T-helper 1 cell treated with Interleukin-12 subunit alpha and Interleukin-12 subunit beta and Interleukin-4 antibody, amounts not matched to agents 30 μg/mL and 1 μg/mL, for 36 hours (primary cell): Measurements from ENCODE around the gene LRRC39.

ENCODE experiments used
- H3K27ac Mint-ChIP-seq: one replicate; pipeline ENCODE4 v1.8.0; 2021; ENCODE audit warnings: mild to moderate bottlenecking, mixed read lengths
- H3K27me3 Mint-ChIP-seq: one replicate; pipeline ENCODE4 v1.8.0; 2021; ENCODE audit warnings: low read depth, mixed read lengths
- H3K36me3 Mint-ChIP-seq: one replicate; pipeline ENCODE4 v1.8.0; 2021; ENCODE audit warnings: low read depth, mixed read lengths
- H3K4me1 Mint-ChIP-seq: one replicate; pipeline ENCODE4 v1.8.0; 2021; ENCODE audit warnings: low read depth, mixed read lengths
- H3K4me3 Mint-ChIP-seq: one replicate; pipeline ENCODE4 v1.8.0; 2021; ENCODE audit warnings: mild to moderate bottlenecking, moderate library complexity, mixed read lengths
- H3K9me3 Mint-ChIP-seq: one replicate; pipeline ENCODE4 v1.8.0; 2021; ENCODE audit warnings: mixed read lengths

Gene LRRC39

DNA sequence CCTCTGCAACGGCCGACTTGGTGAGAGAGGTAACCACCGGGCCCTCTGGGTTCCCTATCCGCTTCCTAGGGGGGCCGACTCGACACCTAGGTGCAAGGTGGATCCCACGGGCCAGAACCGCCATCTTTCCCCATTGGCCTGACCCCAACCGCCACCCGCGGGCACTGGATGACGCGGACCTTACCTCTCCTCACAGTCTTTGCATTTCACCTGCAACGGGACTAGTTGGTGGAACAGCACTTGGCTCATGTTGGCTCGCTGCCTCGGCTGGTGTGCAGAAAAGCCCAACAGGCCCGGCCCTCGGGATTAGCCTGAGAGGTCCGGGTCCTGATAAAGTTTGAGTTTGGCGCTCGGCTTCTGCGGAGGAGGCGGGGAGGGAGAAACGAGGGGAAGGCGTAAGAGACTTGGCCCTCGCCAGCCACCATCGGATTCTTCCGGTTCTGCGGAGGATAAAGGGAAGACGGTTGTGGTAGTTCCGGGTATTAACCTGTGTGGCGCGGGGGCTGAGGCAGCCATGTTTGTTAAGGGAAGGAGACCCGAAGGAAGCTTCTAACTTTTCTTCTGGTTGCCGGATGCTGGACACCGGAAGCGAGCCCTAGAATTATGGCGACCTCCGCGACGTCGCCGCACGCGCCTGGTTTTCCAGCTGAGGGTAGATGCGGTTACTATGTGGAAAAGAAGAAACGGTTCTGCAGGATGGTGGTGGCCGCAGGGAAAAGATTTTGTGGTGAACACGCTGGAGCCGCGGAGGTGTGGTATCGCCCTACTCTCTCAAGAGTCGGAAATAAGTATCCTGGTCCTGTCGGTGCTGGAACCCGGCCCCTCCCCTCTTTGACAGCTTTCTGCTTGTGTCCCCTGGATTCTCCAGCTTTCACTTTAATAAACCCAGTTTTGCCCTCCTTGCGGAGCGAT is 45.2 kb downstream of the LRRC39 start, which contains the start of the genes SASS6 and TRMT13:
SASS6 (minus strand) TSS at position 365 of the 912 bp plus-strand sequence; CDS start at position 249, 116 bp downstream.
TRMT13 (plus strand) TSS at position 598 of the 912 bp plus-strand sequence; CDS start at position 604, 6 bp downstream.
- H3K36me3 Mint-ChIP-seq, result peaks cover 11% of the 10 kb centered on the region
- peak within 1 kb of the TSS; percentile 97 for H3K27ac Mint-ChIP-seq
- no peaks in the 10 kb centered on the region for H3K9me3 Mint-ChIP-seq
- H3K4me3 Mint-ChIP-seq, result peak within 1 kb of the TSS; percentile 98
- H3K4me1 Mint-ChIP-seq, result peaks cover 37% of the 10 kb centered on the region
- H3K27me3 Mint-ChIP-seq, result no peaks in the 10 kb centered on the region

DNA sequence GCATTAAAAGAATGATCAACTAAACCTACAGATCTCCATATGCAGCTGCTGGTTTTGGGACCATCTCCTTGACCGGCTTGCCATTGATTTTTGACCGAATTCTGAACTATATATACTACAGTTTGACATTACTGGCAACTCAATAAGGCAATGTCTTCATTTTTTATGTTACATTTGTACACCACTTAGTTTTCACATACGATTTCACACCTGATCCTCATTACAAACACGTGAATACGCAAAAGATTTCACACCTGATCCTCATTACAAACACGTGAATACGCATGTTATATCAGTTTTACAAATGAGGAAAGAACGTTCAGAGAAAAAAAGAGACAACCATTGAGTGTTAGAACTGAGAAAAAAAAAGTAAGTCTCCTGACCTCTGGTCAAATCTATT is 46.4 kb downstream of the LRRC39 start:
- Mint-ChIP-seq H3K36me3 (peaks cover 10% of the 10 kb centered on the region), H3K4me1 (peaks cover 40% of the 10 kb centered on the region), H3K4me3 (peak overlapping the region; percentile 98), H3K9me3 (no peaks in the 10 kb centered on the region), H3K27ac (no peak overlapping the region), H3K27me3 (no peaks in the 10 kb centered on the region)

DNA sequence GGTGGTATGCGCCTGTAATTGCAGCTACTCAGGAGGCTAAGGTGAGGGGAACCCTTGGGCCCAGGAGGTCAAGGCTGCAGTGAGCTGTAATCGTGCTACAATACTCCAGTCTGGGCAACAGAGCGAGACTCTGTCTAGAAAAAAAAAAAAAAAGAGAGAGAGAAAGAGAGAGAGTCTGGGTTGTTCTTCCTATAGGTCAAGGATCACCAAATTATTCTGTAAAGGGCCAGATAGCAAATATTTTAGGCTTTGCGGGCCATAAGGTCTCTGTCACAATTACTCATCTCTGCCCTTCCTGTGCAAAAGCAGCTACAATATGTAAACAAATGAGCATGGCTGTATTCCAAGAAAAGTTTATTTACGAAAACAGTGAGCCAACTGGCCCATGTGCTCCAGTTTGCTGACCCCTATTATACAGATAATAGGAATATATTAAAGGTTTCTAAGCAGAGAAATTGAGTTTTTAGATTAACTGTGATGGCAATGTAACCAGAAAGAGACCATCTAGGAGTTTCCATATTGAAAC is 47.4 kb downstream of the LRRC39 start:
- H3K4me1 Mint-ChIP-seq, result peaks cover 43% of the 10 kb centered on the region
- H3K4me3 Mint-ChIP-seq, result no peak overlapping the region
- H3K9me3 Mint-ChIP-seq, result no peaks in the 10 kb centered on the region
- no peaks in the 10 kb centered on the region for H3K27me3 Mint-ChIP-seq
- H3K36me3 Mint-ChIP-seq, result peaks cover 16% of the 10 kb centered on the region
- no peak overlapping the region for H3K27ac Mint-ChIP-seq

- Mint-ChIP-seq H3K9me3 (no peaks in the 10 kb centered on the region), H3K4me1 (peaks cover 27% of the 10 kb centered on the region), H3K27me3 (no peaks in the 10 kb centered on the region), H3K4me3 (no peak overlapping the region), H3K27ac (no peak overlapping the region), H3K36me3 (peaks cover 15% of the 10 kb centered on the region)
Measured at GRCh38 chr1:100127226-100127625, 50.8 kb downstream of the LRRC39 start.

GRCh38 chr1:100122177-100122576 is 55.9 kb downstream of the LRRC39 start:
- no peaks in the 10 kb centered on the region for H3K27me3 Mint-ChIP-seq
- no peak overlapping the region for H3K4me3 Mint-ChIP-seq
- H3K9me3 Mint-ChIP-seq, result no peaks in the 10 kb centered on the region
- peaks cover 17% of the 10 kb centered on the region for H3K36me3 Mint-ChIP-seq
- no peak overlapping the region for H3K27ac Mint-ChIP-seq
- H3K4me1 Mint-ChIP-seq, result peaks cover 3% of the 10 kb centered on the region

DNA sequence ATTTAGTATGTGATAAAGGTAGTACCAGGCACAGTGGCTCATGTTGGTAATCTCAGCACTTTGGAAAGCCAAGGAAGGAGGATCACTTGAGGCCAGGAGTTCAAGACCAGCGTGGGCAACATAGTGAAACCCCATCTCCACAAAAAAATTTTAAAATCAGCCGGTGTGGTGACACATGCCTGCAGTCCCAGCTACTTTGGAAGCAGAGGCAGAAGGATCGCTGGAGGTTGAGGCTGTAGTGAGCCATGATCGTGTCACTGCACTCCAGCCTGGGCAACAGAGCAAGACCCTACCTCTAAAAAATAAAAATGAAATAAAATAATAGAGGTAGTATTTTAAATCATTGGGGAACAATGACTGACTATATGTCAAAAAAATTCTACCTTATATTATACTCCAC is 62.5 kb downstream of the LRRC39 start:
- no peaks in the 10 kb centered on the region for H3K9me3 Mint-ChIP-seq
- peaks cover 9% of the 10 kb centered on the region for H3K36me3 Mint-ChIP-seq
- no peak overlapping the region for H3K27ac Mint-ChIP-seq
- H3K4me3 Mint-ChIP-seq, result no peak overlapping the region
- no peaks in the 10 kb centered on the region for H3K27me3 Mint-ChIP-seq
- no peaks in the 10 kb centered on the region for H3K4me1 Mint-ChIP-seq

DNA sequence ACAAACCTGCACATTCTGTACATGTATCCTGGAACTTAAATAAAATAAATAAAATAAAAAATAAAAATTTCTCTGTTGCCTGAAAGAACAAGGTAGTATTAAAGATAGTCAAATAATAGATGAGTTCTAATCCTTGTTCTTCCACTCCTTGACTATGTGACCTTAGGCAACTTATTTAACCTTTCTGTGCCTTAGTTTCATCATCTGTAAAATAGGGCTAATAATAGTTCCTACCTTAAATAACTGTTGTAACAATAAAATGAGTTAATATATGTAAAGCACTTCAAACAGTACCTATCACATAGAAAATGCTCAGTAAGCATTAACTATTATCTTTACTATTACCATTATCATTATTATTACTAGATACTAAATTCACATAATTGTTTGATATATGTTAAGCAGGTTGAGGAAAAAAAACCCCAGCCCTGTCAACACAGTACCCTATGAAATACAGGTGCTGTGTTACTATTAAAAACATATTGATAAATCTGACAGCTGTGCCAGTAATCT is 68.4 kb downstream of the LRRC39 start:
- H3K27ac Mint-ChIP-seq, result no peak overlapping the region
- H3K27me3 Mint-ChIP-seq, result no peaks in the 10 kb centered on the region
- peaks cover 10% of the 10 kb centered on the region for H3K36me3 Mint-ChIP-seq
- H3K4me1 Mint-ChIP-seq, result peaks cover 3% of the 10 kb centered on the region
- no peaks in the 10 kb centered on the region for H3K9me3 Mint-ChIP-seq
- H3K4me3 Mint-ChIP-seq, result no peak overlapping the region

DNA sequence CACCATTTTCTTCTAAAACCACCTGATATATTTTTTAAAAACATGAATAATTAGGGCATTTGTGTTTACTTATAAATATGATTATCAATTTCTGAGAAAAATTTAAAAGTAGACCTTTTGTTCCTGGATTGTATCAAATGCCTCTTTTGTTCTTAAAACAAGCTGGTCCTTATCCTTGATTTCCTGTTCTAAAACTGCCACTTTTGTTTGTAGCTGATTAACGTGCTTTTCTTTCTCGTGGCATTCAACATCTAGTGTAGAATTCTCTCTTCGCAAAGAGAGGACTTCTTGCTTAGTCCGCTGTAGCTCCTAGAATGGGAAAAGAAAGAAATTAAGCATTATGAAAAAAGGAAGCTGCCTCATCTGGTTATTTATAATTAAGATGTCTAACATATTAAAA is 70.4 kb downstream of the LRRC39 start:
- Mint-ChIP-seq H3K36me3 (peaks cover 12% of the 10 kb centered on the region), H3K9me3 (no peaks in the 10 kb centered on the region), H3K4me1 (peaks cover 3% of the 10 kb centered on the region), H3K27me3 (no peaks in the 10 kb centered on the region), H3K4me3 (no peak overlapping the region), H3K27ac (no peak overlapping the region)

- H3K36me3 Mint-ChIP-seq, result peaks cover 24% of the 10 kb centered on the region
- no peaks in the 10 kb centered on the region for H3K4me1 Mint-ChIP-seq
- H3K4me3 Mint-ChIP-seq, result no peak overlapping the region
- H3K27me3 Mint-ChIP-seq, result no peaks in the 10 kb centered on the region
- H3K9me3 Mint-ChIP-seq, result no peaks in the 10 kb centered on the region
- H3K27ac Mint-ChIP-seq, result no peak overlapping the region
Measured at GRCh38 chr1:100101564-100101963, 76.5 kb downstream of the LRRC39 start.

- no peak overlapping the region for H3K27ac Mint-ChIP-seq
- H3K9me3 Mint-ChIP-seq, result peaks cover 5% of the 10 kb centered on the region
- H3K27me3 Mint-ChIP-seq, result no peaks in the 10 kb centered on the region
- H3K4me1 Mint-ChIP-seq, result no peaks in the 10 kb centered on the region
- peaks cover 30% of the 10 kb centered on the region for H3K36me3 Mint-ChIP-seq
- no peak overlapping the region for H3K4me3 Mint-ChIP-seq
Measured at GRCh38 chr1:100100202-100100601, 77.9 kb downstream of the LRRC39 start.
